HG03469 (cell line): ENCODE results near the gene ZC3H6.
"Not testable (repeated sequence)": the region's sequence is repeated elsewhere in the genome, so short reads cannot be mapped to it uniquely, and the experiment has no call there.

Source experiments
- ATAC-seq: cut with Tn5 transposase; IDR thresholded peaks from one replicate; pipeline ENCODE4 v1.9.1; 2021; ENCODE audit warnings: mild to moderate bottlenecking, moderate library complexity, moderate number of reproducible peaks; ENCODE audit not compliant: unreplicated experiment

Gene ZC3H6

DNA sequence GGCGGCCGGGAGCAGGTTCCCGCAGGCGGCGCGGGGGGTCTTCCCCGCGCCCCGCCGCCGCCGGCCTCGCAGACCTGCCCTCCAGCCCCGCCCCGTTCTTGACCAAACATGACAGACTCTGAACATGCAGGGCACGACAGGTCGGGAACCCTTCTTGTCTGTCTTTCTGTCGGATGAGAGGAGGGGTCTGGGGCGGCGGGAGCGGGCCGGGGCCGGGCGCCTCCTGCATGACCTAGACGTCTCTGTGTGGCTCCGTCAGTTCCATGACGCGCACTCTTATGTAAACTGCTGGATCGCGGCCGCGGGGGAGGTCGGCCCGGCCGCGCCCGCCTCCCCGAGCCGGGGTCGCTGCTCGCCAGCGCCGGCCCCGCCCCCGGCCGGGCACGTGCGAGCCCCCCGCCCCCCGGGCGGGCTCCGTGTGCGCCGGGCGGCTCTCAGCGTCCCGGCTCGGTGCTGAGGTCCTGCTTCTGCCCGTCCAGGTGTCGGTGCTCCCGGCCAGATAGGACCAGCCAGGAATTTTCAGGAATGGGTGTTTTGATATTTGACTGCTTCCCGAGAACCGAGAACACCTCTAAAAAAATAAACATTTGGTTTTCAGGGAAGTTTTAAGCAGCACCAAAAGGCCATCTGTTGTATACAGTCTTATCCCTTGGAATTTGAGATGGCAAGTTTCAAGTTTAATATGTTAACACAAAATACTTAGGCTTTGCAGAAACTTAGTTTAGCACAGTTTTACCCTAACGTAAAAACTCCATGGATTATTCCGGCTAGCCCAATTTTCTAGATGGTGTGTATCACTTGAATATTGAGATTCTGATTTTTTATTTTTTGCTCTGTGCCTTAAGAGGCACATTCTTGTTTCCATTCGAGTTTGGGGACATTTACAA is 733 bp downstream of the ZC3H6 start:
- peak; percentile 16 for ATAC-seq

DNA sequence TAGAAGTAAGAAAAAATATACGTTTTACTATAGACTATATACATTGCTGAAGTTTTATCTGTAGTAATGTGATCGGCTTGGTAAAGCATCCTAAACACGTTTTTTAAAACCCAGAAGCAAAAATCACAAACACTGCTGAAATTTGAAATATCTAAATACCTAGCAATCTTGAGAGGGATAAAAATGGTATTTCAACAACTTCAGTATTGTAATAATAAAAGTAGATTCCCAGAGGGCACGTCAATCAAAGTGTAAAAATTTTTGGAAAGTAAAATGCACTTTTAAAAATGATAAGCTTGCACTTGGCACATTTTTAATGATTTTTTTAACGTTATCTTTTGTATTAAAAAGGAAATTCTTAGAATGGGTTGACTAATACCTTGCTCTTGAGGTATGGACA is 1.6 kb downstream of the ZC3H6 start:
- no peak for ATAC-seq

DNA sequence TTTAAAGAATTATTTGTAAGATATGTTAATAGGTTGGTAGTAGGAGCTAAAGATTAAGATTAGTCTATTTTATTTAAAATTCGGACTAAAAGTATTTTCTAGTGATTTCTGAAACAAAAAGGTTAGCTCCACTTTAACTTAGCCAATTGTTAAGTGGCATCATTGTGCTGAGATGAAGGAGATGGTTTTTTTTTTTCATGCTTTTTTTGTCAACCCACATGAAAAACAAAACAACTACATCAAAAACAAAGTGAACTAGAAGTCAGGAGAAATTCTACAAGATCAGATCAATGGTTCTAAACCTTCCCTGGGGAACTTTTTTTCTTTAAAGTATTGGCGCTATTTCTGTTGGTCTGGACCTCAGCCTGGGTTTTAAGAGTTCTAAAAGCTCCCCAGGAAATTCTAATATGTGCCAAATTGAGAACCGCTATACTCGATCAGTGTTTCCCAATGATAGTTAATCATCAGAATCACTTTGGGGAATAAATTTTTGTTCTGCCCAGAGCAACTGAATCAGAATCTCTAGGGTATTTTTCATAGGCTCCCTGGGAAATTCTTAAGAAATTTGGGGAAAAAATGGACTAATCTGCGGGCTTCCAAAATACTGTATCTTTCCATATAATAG is 2.3 kb downstream of the ZC3H6 start:
- ATAC-seq: no peak

DNA sequence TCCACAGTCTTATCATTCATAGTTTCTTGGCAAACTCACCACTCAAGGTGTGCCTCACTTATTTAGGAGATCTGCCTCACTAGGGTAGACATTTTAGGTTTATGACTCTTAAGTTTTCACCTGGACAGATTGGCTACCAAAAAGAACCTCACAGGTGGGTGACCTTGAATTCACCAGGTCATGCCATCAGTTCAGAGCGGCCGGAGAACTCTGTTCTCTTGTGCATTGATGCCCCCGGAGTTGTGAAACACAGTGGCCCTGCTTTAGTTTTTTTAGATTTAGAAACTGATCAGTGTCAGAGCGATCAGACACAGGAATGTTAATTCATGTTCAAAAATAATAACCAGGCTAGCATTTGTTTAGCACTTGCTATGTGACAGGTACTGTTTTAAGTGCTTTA is 6.7 kb downstream of the ZC3H6 start:
- ATAC-seq: not testable (repeated sequence)

DNA sequence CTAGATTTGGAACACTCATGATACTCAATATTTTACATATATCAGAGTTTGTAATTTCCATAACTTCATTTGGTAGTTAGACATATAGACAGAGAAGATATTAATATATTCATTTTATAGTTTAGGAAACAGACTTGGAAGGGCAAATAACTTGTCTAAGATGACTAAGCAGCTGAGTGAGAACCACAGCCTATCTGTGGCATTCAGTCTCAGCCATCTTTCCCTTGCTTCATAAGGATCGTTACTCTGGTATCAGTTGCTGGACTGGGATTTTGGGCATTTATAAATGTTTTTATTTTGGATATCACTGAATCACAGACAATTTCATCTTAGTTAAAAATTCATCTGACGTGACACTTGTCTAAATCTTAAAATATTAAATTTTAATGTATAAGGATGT is 8.1 kb downstream of the ZC3H6 start:
- not testable (repeated sequence) for ATAC-seq

DNA sequence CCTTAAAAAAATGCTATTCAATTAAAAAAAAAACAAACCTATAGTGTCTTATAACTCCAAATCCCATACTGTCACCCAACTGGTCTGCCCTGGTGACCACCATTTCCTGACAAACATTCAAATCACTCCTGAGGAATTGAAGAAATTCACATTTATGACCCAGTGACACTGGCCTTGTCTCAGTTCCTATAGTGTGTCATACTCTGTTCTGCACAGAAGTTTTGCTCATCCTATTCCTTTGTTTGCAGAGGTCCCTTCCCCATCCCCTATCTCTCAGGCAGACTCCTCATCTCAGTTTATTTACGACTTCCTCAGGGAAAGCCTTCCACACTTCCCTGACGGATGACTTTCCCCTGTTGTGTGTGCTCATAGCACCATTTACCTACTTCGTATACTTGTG is 14.7 kb downstream of the ZC3H6 start:
- ATAC-seq: no peak

DNA sequence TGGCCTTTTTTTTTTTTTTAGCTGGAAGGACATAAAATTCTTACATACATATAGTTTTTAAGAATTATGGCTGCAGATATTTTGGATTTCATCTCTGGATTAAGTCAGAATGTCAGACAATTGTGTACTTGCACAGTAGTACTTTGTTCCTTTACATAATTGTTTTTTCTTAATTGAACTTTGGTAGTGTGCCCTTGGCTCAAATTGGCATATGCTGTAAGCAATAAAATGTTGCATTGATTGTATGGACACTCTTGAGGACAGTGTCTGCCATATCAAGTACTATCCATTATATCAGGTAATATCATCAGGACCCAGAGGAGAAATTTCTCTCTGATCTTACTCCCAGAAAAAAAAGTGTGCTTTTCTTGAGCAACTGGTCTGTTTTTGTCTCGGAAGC is 15.3 kb downstream of the ZC3H6 start:
- ATAC-seq: no peak

DNA sequence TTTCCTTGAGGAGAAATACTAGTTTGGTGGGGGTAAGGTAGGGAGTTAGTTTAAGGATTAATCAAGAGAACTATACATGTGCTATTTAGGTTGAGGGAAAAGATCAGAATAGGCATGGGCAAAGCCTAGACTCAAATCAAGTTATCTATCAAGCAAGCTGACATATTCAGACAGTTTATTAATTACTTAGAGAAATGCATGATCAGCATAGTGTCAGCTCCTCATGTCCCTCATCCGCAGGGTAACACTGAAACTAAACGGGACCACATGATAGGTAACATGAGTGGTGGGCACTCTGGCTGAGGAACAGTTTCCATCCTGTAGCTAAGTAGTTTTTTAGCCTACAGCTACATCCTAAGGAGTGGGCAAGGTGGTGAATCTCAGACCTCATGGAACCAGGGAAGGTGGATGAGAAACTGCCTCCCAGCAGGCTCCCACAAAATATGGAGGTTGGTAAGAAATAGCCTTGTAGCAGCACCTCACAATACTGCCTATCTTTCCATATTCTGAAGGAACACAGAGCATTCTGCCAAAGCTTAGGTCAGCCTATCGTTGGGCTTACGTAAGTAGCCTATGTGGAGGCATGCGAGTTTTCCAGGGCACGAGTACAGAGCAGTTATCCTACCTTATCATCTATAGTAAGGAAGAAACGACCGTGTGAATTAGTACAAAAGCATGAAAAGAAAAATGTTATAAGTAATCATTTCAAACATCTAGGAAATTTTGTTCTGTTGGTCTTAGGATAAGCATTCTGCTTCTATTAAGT is 18.4 kb downstream of the ZC3H6 start:
- no peak for ATAC-seq

DNA sequence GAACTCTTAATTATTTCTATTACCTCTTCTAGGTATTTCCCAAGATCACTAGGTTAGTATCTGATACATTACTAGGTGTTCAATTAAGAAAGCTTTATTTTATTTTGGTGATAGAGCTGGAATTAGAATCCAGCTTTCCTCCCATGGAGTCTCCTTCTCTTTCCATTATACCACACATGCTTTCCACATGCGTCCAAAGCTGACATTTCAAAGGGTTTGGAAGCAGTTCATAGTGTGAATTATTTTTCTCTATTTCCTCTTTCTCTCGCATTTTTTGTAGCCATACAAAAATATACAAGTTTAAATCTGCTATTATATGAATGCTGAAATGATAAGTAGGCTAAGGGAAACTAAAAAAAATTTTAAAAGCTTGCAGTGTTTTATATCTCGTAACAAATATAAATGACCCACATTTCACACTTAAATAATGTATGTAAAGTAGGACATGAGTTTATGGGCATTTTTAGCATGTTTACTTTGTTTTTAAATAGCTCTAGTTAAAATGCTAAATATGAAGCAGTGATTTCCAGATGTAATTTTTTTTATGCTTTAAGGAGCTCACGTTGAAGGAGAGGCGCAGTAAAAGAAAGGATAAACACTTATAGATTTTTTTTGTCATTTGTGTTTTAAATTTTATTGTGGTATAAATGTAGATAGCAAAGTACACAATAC is 20.1 kb downstream of the ZC3H6 start:
- ATAC-seq: no peak

DNA sequence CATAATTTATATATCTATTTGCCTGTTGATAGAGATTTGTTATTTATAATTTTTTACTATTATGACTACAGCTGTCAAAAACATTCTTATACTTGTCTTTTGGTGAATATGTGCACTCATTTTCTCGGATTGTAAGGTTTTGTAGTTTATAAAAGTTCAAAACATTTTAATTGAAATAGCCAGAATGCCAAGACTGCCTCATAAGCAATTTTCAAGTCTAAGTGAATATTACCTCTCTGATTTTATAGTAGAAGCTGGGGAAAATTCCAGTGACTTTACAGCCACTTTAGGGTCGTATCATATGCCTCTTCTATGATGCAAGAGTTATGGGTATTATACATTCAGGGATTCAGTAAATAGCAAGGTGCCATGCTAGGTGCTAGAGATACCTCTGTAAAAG is 21.0 kb downstream of the ZC3H6 start:
- no peak for ATAC-seq

DNA sequence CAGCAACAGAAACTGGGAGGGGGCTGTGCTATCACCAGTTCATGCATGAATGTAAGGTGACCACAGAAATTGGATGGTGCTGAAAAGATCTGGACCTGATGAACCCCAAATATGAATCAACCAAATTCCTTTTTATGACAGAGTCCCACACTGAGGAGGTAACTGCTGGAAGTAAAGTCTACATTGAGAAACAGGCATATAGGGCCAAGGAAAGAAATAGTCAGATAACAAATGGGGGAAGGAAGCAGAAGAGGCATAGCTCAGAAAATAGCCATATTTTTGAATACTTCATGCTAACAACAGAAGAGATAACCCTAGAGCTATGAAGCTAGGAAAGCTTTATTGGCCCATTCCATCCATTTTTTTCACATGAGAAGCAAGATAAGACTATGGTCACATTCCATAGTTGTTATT is 25.8 kb downstream of the ZC3H6 start:
- no peak for ATAC-seq

DNA sequence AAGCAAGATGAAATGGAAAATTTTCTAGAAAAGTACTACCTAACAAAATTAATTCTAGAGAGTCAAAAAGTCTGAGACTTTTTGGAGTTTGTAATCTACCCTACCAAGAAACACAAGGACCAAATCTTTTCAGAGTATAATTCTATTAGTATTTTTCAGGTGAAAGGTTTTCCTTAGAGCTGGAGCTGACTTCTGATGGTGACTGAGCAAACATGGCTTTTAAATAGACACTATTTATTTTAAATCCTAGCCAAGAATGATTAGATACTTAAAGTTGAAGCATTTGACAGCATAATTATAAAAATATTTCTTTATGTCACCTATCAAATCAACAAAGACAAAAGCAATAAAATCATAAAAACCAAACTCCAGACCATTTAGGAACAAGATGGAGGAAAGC is 26.6 kb downstream of the ZC3H6 start:
- ATAC-seq: no peak

DNA sequence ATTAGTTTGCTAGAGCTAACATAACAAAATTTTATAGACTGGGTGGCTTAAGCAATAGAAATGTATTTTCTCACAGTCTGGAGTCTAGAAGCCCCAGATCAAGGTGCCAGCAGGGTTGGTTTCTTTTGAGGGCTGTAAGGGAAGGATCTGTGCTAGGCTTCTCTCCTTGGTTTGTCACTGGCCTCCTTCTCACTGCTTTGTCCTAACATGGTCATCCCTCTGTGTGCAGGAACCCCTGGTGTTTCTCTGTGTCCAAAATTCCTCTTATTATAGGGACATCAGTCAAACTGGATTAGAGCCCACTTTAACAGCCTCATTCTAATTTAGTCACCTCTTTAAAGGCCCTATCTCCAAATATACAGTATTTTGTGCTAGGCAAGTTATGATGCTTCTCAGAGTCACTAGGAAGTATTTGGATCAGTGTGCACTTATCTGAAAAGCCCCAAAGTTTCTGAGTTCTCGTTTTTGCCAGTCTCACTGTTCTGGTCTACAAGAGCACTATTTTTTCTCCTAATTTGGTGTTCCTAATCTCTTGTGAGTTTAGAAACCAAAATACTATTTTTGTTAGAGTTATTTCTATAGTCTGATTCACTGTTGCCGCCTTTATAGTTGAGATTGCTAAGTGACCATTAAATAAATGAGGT is 29.0 kb downstream of the ZC3H6 start:
- ATAC-seq: no peak

DNA sequence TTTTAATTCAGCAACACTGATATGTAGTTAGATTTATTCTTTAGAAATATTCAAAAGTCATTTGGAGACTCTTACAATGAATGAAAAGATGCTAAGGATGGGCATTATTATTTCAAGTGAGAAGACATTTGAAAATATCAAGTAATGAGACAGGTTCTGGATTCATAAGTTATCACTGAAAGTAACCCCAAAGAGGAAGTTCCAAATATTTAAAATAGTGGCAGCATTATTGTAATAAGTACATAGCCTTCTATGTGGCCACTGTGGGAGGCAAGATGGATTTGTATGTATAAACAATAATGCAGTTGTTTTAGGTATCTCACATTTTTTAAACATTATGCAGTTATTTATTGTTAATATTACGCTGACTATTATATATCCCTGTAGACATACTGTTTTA is 29.7 kb downstream of the ZC3H6 start:
- no peak for ATAC-seq

DNA sequence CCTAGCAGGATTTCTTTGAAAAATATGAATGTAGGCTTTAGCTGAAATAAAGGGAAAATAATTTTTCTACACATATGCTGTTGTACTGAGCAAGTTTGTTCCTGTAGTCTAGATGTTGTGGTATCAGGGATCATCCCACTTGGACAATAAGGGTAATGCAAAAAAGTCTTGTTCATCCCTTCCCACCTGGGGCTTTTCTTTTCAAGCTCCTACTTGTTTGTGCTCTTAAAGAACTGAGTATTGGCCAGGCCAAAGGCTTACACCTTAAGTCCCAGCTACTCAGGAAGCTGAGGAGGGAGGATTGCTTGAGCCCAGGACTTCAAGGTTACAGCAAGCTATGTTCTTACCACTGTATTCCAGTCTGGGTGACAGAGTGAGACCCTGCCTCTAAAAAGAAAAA is 35.5 kb downstream of the ZC3H6 start:
- ATAC-seq: no peak

DNA sequence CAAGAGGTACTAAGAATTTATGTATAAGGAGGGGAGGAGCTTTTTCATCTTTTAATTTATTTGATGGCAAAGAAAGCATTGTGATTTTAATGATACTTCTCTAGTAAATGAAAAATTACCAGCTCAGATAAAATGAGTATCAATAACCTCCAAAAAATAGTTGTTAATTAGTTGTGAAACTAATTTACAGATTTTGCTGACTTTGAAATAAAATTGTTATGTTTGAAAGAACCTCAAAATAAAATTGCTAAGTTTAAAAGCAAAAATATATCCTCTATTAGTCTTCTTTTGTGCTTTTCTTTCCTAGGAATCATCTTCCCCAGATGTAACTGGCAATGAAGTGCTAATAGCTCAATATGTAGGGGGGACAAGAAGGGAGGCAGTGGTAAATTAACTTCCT is 36.5 kb downstream of the ZC3H6 start:
- ATAC-seq: no peak

DNA sequence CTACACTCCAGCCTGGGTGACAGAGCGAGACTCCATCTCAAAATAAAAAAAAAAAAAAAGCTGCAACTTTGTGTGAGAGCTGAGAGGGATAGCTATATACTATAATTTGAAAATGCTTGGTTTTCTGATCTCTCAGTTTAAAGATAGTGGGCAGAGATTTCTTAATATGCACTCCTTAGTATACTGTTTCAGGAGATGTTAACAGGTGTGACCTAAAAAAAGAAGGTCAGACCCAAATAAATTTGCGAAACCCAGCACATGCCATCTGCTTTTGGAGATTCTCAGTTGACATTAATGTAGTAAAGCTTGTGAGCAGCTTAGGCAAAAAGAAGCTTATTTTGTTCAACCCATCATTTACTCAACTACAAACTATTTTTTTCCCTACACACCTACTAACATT is 37.4 kb downstream of the ZC3H6 start:
- no peak for ATAC-seq

DNA sequence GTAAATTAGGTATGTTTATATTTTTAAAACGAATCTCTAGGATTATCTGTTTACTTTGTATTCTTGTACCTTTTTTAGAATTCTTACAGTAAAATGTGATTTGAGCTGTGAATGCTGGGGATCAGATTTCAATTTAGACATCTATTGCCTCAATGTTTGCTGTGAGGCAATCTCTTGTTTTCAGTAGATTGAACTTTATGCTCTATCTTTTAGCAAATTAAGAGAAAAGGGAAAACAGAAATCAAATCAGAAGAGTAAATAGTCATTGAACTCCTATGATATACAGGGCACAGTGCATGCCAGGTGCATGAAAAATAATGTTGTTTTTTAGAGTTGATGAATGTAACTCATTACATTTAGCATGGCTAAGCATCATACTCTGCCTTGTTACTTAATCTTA is 39.5 kb downstream of the ZC3H6 start:
- ATAC-seq: no peak

DNA sequence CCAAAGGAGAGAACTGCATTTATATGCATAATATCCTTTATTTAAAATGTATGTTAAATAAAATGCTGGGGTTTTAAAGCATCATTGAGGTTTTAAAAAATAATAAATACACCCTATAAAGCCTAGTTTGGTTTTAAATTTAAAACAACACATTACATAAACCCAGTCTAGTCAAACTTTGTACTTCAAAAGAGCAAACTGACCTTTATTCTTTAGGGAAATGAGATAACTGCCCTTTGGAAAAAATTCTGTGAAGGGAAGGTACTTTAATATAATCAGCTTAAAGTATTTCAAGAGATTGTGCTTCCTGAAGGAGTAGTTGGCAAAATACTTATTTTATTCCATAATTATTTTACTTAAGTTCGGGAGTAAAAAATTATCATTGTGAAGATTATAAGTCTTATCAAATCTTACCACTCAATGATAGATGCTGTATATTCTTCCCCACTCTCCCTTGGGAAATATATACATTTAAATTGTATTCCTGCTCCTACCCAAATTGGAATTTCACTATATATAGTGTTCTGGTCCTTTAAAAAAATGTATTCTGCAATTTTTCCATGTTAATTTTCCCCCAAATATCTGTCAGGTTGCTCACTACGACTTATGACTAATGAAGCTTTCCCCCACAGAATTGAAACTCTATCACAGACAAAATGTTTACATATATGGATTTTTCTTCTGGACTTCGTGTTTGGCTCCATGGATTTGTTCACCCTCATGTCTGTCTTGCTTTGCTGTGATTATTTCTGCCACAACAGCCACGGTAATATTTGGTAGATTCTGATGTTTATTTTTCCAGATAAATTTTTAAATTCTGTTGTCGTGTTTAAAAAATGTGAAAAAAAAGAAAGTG is 42.1 kb downstream of the ZC3H6 start:
- no peak for ATAC-seq

DNA sequence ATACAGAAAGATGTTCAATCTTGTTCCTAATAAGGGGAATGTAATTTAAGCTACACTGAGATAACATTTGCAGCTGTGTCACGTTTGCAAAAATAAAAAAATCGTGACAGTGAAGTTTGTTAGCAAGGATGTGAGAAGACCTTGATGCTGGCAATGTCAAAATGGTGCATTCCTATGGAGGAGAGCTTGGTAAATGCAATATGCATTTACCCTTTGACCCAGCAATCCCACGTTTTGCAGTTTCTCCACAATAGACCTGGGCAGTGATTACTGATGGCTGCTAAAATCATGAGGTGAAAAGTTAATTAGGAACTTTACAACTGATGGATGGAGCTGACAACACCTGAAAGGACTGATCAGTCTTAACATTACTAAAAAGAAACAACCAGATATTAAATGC is 43.1 kb downstream of the ZC3H6 start:
- ATAC-seq: no peak
